ENCODE results near the gene IFNE. TPM values are rescaled to one million over a fixed set of nuclear protein-coding genes. Genes with fewer than 3 reads are reported as not detected.

Gene IFNE
- total RNA-seq, 4 donors from 2014 or later = not detected

DNA sequence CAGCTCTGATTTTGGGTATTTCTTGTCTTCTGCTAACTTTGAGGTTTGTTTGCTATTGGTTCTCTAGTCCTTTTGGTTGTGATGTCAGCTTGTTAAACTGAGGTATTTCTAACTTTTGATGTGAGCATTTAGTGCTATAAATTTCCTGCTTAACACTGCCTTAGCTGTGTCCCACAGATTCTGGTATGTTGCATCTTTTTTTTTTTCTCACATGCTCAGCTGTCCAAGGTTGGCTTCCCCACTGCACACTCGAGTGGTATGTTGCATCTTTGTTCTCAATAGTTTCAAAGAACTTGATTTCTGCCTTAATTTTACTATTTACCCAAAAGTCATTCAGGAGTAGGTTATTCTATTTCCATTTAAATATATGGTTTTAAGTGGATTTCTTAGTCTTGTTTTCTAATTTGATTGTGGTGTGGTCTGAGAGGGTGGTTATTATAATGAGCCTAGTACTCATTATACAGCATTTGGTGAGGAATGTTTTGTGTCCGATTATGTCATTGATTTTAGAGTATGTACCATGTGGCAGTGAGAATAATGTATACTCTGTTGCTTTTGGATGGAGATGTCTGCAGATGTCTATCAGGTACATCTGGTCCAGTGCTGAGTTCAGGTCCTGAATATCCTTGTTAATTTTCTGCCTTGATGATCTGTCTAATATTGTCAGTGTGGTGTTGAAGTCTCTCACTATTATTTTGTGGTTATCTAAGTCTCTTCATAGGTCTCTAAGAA is 42.2 kb upstream of the IFNE start:
- Histone ChIP-seq H3K4me3 (no peak overlapping the region), H3K36me3 (no peaks in the 10 kb centered on the region), H3K4me1 (no peaks in the 10 kb centered on the region), H3K9me3 (peaks cover 0 to 2% (median 0%) of the 10 kb centered on the region in 3 donors), H3K27me3 (peaks cover 11% of the 10 kb centered on the region), H3K27ac (no peak overlapping the region)
- WGBS, 2 donors (ENCODE audit: low coverage in 1 of 2) = 57 to 75% methylated on average over 2 of the region's 2 CpGs
- TF ChIP-seq POLR2A (IDR thresholded peaks at IDR 0.05) (no peak), EP300 (IDR thresholded peaks at IDR 0.05) (no peak), CTCF (IDR thresholded peaks at IDR 0.05) (no peak), POLR2AphosphoS5 (IDR thresholded peaks at IDR 0.05) (no peak)
- ATAC-seq = no peak

DNA sequence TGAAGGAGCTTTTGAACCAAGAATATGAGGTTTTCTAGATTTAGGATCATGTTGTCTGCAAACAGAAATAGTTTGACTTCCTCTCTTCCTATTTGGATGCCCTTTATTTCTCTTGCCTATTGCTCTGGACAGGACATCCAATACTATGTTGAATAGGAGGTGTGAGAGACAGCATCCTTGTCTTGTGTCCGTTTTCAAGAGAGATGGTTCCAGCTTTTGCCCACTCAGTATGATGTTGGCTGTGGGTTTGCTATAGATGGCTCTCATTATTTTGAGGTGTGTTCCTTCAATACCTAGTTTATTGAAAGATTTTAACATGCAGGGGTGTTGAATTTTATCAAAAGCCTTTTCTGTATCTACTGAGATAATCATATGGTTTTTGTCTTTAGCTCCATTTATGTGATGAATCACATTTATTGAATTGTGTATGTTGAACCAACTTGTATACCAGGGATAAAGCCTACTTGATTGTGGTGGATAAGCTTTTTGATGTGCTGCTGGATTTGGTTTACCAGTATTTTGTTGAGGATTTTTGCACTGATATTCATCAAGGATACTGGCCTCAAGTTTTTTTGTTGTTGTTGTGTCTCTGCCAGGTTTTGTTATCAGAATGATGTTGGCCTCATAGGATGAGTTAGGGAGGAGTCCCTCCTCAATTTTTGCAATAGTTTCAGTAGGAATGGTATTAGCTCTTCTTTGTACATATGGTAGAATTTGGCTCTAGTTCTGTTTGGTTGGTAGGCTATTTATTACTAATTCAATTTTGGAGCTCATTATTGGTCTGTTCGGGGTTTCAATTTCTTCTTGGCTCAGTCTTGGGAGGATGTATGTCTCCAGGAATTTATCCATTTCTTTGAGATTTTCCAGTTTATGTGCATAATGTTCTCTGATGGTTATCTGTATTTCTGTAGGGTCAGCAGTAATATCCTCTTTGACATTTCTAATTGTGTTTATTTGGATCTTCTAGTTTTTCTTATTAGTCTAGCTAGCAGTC is 41.2 kb upstream of the IFNE start:
- H3K4me3 ChIP-seq = no peak overlapping the region
- peaks cover 7% of the 10 kb centered on the region for H3K27me3 ChIP-seq
- WGBS, 2 donors (ENCODE audit: low coverage in 1 of 2) = 90 to 100% methylated on average over 2 of the region's 2 CpGs
- no peak overlapping the region for H3K27ac ChIP-seq
- no peaks in the 10 kb centered on the region for H3K36me3 ChIP-seq
- TF ChIP-seq POLR2AphosphoS5 (IDR thresholded peaks at IDR 0.05) (no peak), EP300 (IDR thresholded peaks at IDR 0.05) (no peak), POLR2A (IDR thresholded peaks at IDR 0.05) (no peak), CTCF (IDR thresholded peaks at IDR 0.05) (no peak)
- ATAC-seq = no peak
- no peaks in the 10 kb centered on the region for H3K4me1 ChIP-seq
- H3K9me3 ChIP-seq = no peaks in the 10 kb centered on the region

GRCh38 chr9:21522348-21522747 is 40.2 kb upstream of the IFNE start:
- H3K36me3 ChIP-seq = no peaks in the 10 kb centered on the region
- TF ChIP-seq POLR2A (IDR thresholded peaks at IDR 0.05) (no peak), CTCF (IDR thresholded peaks at IDR 0.05) (no peak), POLR2AphosphoS5 (IDR thresholded peaks at IDR 0.05) (no peak), EP300 (IDR thresholded peaks at IDR 0.05) (no peak)
- H3K27ac ChIP-seq = no peak overlapping the region
- no peaks in the 10 kb centered on the region for H3K9me3 ChIP-seq
- 86 to 91% methylated on average over 3 to 4 of the region's 4 CpGs for WGBS, 2 donors (ENCODE audit: low coverage in 1 of 2)
- ATAC-seq = no peak
- no peaks in the 10 kb centered on the region for H3K27me3 ChIP-seq
- no peaks in the 10 kb centered on the region for H3K4me1 ChIP-seq
- no peak overlapping the region for H3K4me3 ChIP-seq

- Histone ChIP-seq H3K9me3 (no peaks in the 10 kb centered on the region), H3K4me1 (no peaks in the 10 kb centered on the region), H3K4me3 (no peak overlapping the region), H3K27ac (no peak overlapping the region), H3K27me3 (no peaks in the 10 kb centered on the region), H3K36me3 (no peaks in the 10 kb centered on the region)
- ATAC-seq = no peak
- TF ChIP-seq POLR2AphosphoS5 (IDR thresholded peaks at IDR 0.05) (no peak), POLR2A (IDR thresholded peaks at IDR 0.05) (no peak), EP300 (IDR thresholded peaks at IDR 0.05) (no peak), CTCF (IDR thresholded peaks at IDR 0.05) (no peak)
- 46 to 50% methylated on average over 1 of the region's 1 CpG for WGBS, 2 donors (ENCODE audit: low coverage in 1 of 2)
Observed at GRCh38 chr9:21521448-21521847, 39.3 kb upstream of the IFNE start.
